ENCODE data around the gene CCDC85A. TPM values are rescaled to one million over a fixed set of nuclear protein-coding genes. Genes with fewer than 3 reads are reported as not detected.

Gene CCDC85A
- total and polyA plus RNA-seq, 2 experiments from 2014 or later: 0.21 to 0.24 TPM

GRCh38 chr2:56357655-56358295 is 174.0 kb downstream of the CCDC85A start:
- H3K36me3 Mint-ChIP-seq (ENCODE audit: low read depth): no peaks in the 10 kb centered on the region
- no peak overlapping the region for H3K4me3 Mint-ChIP-seq
- H3K9me3 Mint-ChIP-seq: no peaks in the 10 kb centered on the region; the same call in 2 of the 3 replicates
- TF ChIP-seq ZNF462 (CRISPR knock-in tag; IDR thresholded peaks at IDR 0.05) (no peak), EZH2phosphoT487 (IDR thresholded peaks at IDR 0.05; ENCODE audit: unreplicated experiment) (no peak), STAT1 (IDR thresholded peaks at IDR 0.05; ENCODE audit: unreplicated experiment) (no peak), CREB1 (CRISPR knock-in tag; IDR thresholded peaks at IDR 0.05; ENCODE audit: low read depth) (no peak), JUNB (IDR thresholded peaks at IDR 0.05; ENCODE audit: unreplicated experiment) (no peak), ZNF331 (CRISPR knock-in tag; IDR thresholded peaks at IDR 0.05; ENCODE audit: low read depth) (no peak)
- H3K27ac ChIP-seq (ENCODE audit: low read depth): no peak overlapping the region
- no peak overlapping the region for H2AFZ ChIP-seq
- no peaks in the 10 kb centered on the region for H3K36me3 ChIP-seq (ENCODE audit: insufficient read depth)
- peaks cover 8% of the 10 kb centered on the region; the same call in 1 of the 2 replicates for H3K9me2 ChIP-seq (ENCODE audit: insufficient read depth)
- H3F3A ChIP-seq (replicated peaks; ENCODE audit: low read depth): no peaks in the 10 kb centered on the region
- H3K4me2 ChIP-seq: no peak overlapping the region
- no peaks in the 10 kb centered on the region for H3K4me1 Mint-ChIP-seq
- H3K27ac Mint-ChIP-seq: no peak overlapping the region
- no peak overlapping the region for H3K4me3 ChIP-seq
- H3K79me2 ChIP-seq (replicated peaks; ENCODE audit: insufficient read depth): no peaks in the 10 kb centered on the region
- no peaks in the 10 kb centered on the region for H3K27me3 ChIP-seq (ENCODE audit: insufficient read depth)
- no peaks in the 10 kb centered on the region for H3K4me1 ChIP-seq (ENCODE audit: insufficient read depth)
- H4K20me1 ChIP-seq (replicated peaks; ENCODE audit: insufficient read depth): no peaks in the 10 kb centered on the region
- H3K27me3 Mint-ChIP-seq (ENCODE audit: insufficient read depth, low read depth, poor library complexity): no peaks in the 10 kb centered on the region
- DNase-seq (ENCODE audit: low spot score): no peak
- ATAC-seq: no peak

GRCh38 chr2:56361844-56362243 is 178.1 kb downstream of the CCDC85A start:
- no peak overlapping the region for H3K4me3 Mint-ChIP-seq
- H3K9me3 Mint-ChIP-seq: no peaks in the 10 kb centered on the region; the same call in 2 of the 3 replicates
- H2AFZ ChIP-seq: no peak overlapping the region
- DNase-seq (ENCODE audit: low spot score) (no peak), ATAC-seq (no peak)
- TF ChIP-seq EZH2phosphoT487 (IDR thresholded peaks at IDR 0.05; ENCODE audit: unreplicated experiment) (no peak), ZNF331 (CRISPR knock-in tag; IDR thresholded peaks at IDR 0.05; ENCODE audit: low read depth) (no peak), REST (IDR thresholded peaks at IDR 0.05; ENCODE audit: unreplicated experiment) (no peak), ZNF114 (CRISPR knock-in tag; IDR thresholded peaks at IDR 0.05) (no peak)
- H3K27me3 ChIP-seq (ENCODE audit: insufficient read depth): no peaks in the 10 kb centered on the region
- H3K4me1 ChIP-seq (ENCODE audit: insufficient read depth): no peaks in the 10 kb centered on the region
- H4K20me1 ChIP-seq (replicated peaks; ENCODE audit: insufficient read depth): no peaks in the 10 kb centered on the region
- no peak overlapping the region for H3K4me3 ChIP-seq
- no peak overlapping the region for H3K27ac ChIP-seq (ENCODE audit: low read depth)
- H3K36me3 ChIP-seq (ENCODE audit: insufficient read depth): no peaks in the 10 kb centered on the region
- H3K4me2 ChIP-seq: no peak overlapping the region
- H3K36me3 Mint-ChIP-seq (ENCODE audit: low read depth): no peaks in the 10 kb centered on the region
- no peaks in the 10 kb centered on the region for H3K4me1 Mint-ChIP-seq
- H3F3A ChIP-seq (replicated peaks; ENCODE audit: low read depth): no peaks in the 10 kb centered on the region
- no peaks in the 10 kb centered on the region for H3K79me2 ChIP-seq (replicated peaks; ENCODE audit: insufficient read depth)
- H3K27me3 Mint-ChIP-seq (ENCODE audit: insufficient read depth, low read depth, poor library complexity): no peaks in the 10 kb centered on the region
- peaks cover 8% of the 10 kb centered on the region; the same call in 1 of the 2 replicates for H3K9me2 ChIP-seq (ENCODE audit: insufficient read depth)
- H3K27ac Mint-ChIP-seq: no peak overlapping the region

Data from GM23338 (cell line).